Spleen (tissue), 7 donors: ENCODE results near the gene LEO1.

ENCODE experiments used
- CTCF ChIP-seq, 11 experiments: fragments of 200-600 bp in 7 of 11; fragments of 450-650 bp in 4 of 11; sonication (generic) in 4 of 11; IDR thresholded peaks in 8 of 11; conservative IDR thresholded peaks in 3 of 11; 1 replicate in 7 of 11; 2 replicates in 4 of 11; pipeline versions ENCODE4 v1.4.0 to v1.8.0; 2016 to 2021; ENCODE audit warnings: antibody characterized with exemption in 11 of 11, inconsistent platforms in 4 of 11, mild to moderate bottlenecking in 1 of 11
- POLR2A ChIP-seq, 3 donors: fragments of 450-650 bp; IDR thresholded peaks; one replicate each; pipeline ENCODE4 v1.5.1; 2017; ENCODE audit warnings: antibody characterized with exemption in 3 of 3, mild to moderate bottlenecking in 1 of 3
- donor health status: DM: no; HTN: no; CAD: no; lungs with moderate emphysema.
- donor health status: DM: no; HTN: no; CAD: no.
- donor health status: DM: no; HTN: no; CAD: no.

DNA sequence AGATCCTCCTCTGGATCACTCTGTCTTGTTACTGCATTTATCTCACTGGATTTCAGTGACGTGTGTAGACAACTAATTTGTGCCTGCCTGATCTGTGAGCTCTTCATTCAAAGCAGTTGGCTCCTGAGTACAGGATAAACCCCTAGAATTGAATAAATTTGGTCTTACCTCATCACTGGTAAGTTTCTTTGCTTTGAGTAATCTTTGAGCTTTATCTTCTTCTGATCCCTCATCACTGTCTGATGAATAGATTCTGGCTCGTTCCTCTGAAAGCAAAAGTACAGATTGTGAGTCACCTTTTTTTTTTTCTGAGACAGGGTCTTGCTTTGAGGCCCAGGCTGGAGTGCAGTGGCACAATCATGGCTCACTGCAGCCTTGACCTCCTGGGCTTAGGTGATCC is 24.5 kb downstream of the LEO1 start:
- no peak for TF ChIP-seq POLR2A (IDR thresholded peaks at IDR 0.05)
- TF ChIP-seq CTCF (IDR thresholded peaks at IDR 0.05 in 8 of 11, conservative IDR thresholded peaks at IDR 0.05 in 3 of 11), result no peak
